Natural killer cell (primary cell): ENCODE data around the gene TRIP13. TPM values are rescaled to one million over a fixed set of nuclear protein-coding genes. Genes with fewer than 3 reads are reported as not detected.

Experiments
- ATAC-seq, 3 donors: fragments of 150-1000 bp in 2 of 3; fragments of 200-7000 bp in 1 of 3; cut with Tn5 transposase; 1 replicate in 1 of 3; 2 replicates in 2 of 3; pipeline ENCODE4 v1.10.0; 2021; ENCODE audit warnings: mild to moderate bottlenecking in 2 of 3, moderate library complexity in 2 of 3
- DNase-seq, 2 donors: peaks; one replicate each; pipeline versions ENCODE4 v3.0.0 to v3.0.0-alpha.2; 2013 to 2021; ENCODE audit warnings: mixed read lengths in 1 of 2
- H3K27ac ChIP-seq: one replicate; pipeline ENCODE4 v1.5.1; 2013; ENCODE audit warnings: mild to moderate bottlenecking, low read length
- H3K27me3 ChIP-seq: one replicate; pipeline ENCODE4 v1.6.1; 2013; ENCODE audit warnings: low read length; ENCODE audit not compliant: control insufficient read depth, insufficient read depth
- H3K36me3 ChIP-seq: one replicate; pipeline ENCODE4 v1.6.1; 2013; ENCODE audit warnings: low read length; ENCODE audit not compliant: control insufficient read depth, insufficient read depth
- H3K4me1 ChIP-seq: one replicate; pipeline ENCODE4 v1.6.1; 2013; ENCODE audit warnings: low read length; ENCODE audit not compliant: control insufficient read depth, insufficient read depth
- H3K4me3 ChIP-seq: one replicate; pipeline ENCODE4 v1.5.1; 2013; ENCODE audit warnings: low read length
- H3K9me3 ChIP-seq: one replicate; pipeline ENCODE4 v1.6.1; 2013; ENCODE audit warnings: low read length; ENCODE audit not compliant: control insufficient read depth, insufficient read depth
- H3K27ac Mint-ChIP-seq, 2 donors: one replicate each; pipeline ENCODE4 v1.8.0; 2022; ENCODE audit warnings: mild to moderate bottlenecking in 2 of 2, mixed read lengths in 2 of 2, moderate library complexity in 1 of 2
- H3K27me3 Mint-ChIP-seq, 2 donors: one replicate each; pipeline ENCODE4 v1.8.0; 2022; ENCODE audit warnings: low read depth in 2 of 2, mixed read lengths in 2 of 2
- H3K36me3 Mint-ChIP-seq: one replicate; pipeline ENCODE4 v1.8.0; 2022; ENCODE audit warnings: mixed read lengths
- H3K4me1 Mint-ChIP-seq, 2 donors: one replicate each; pipeline ENCODE4 v1.8.0; 2022; ENCODE audit warnings: mixed read lengths in 2 of 2
- H3K4me3 Mint-ChIP-seq: one replicate; pipeline ENCODE4 v1.8.0; 2022; ENCODE audit warnings: mild to moderate bottlenecking, moderate library complexity, mixed read lengths
- H3K9me3 Mint-ChIP-seq, 2 donors: one replicate each; pipeline ENCODE4 v1.8.0; 2022; ENCODE audit warnings: mixed read lengths in 2 of 2
- CTCF ChIP-seq: fragments of 200-600 bp; IDR thresholded peaks from one replicate; pipeline ENCODE4 v1.8.0; 2022; ENCODE audit warnings: antibody characterized with exemption
- WGBS: methylation state at CpG from one replicate; pipeline ENCODE4 v1.1.7; 2013; ENCODE audit warnings: missing lambda C conversion rate; ENCODE audit not compliant: insufficient coverage; 5-methylcytosine and 5-hydroxymethylcytosine counted together
- intact Hi-C: fragments of 100-400 bp; cut with micrococcal nuclease; formaldehyde crosslinking; loops from one replicate; pipeline ENCODE4 v1.14.2; 2022
- total RNA-seq, 4 donors: library from RNA; stranded (reverse); fragments of 120-200 nt in 1 of 4; gene quantifications; one replicate each; pipeline versions ENCODE4 v1.2.3 to v1.2.4, GENCODE V29; 2013 to 2022

The TRIP13 gene
- total RNA-seq, 3 donors from 2014 or later (not counting 1 experiment from before 2014, with no cell fraction given) = 0.45 to 0.57 (median 0.56) TPM

GRCh38 chr5:952597-953271 is 60.0 kb downstream of the TRIP13 start:
- no peak for ATAC-seq
- Mint-ChIP-seq H3K27me3 (peaks cover 37 to 39% of the 10 kb centered on the region in 2 donors), H3K36me3 (no peaks in the 10 kb centered on the region), H3K4me3 (no peak overlapping the region), H3K4me1 (peaks cover 5 to 22% of the 10 kb centered on the region in 2 donors), H3K27ac (no peak overlapping the region), H3K9me3 (no peaks in the 10 kb centered on the region)
- DNase-seq = no peak
- TF ChIP-seq CTCF = no peak
- Histone ChIP-seq H3K27me3 (peaks cover 13% of the 10 kb centered on the region), H3K4me3 (no peak overlapping the region), H3K36me3 (no peaks in the 10 kb centered on the region), H3K9me3 (no peaks in the 10 kb centered on the region), H3K27ac (no peak overlapping the region), H3K4me1 (peaks cover 19% of the 10 kb centered on the region)
- intact Hi-C loops = no loop called here
- WGBS = 89% methylated on average over 13 of the region's 13 CpGs

GRCh38 chr5:953535-954449 is 61.1 kb downstream of the TRIP13 start:
- no peaks in the 10 kb centered on the region for H3K9me3 ChIP-seq
- no peak overlapping the region for H3K27ac ChIP-seq
- H3K36me3 ChIP-seq = no peaks in the 10 kb centered on the region
- no peaks in the 10 kb centered on the region for H3K36me3 Mint-ChIP-seq
- TF ChIP-seq CTCF = no peak
- peaks cover 37 to 39% of the 10 kb centered on the region in 2 donors for H3K27me3 Mint-ChIP-seq
- peaks cover 5 to 25% of the 10 kb centered on the region in 2 donors for H3K4me1 Mint-ChIP-seq
- H3K27ac Mint-ChIP-seq = no peak overlapping the region
- DNase-seq (no peak), ATAC-seq (no peak)
- no peak overlapping the region for H3K4me3 Mint-ChIP-seq
- peaks cover 24% of the 10 kb centered on the region for H3K4me1 ChIP-seq
- no peaks in the 10 kb centered on the region for H3K9me3 Mint-ChIP-seq
- 85% methylated on average over 21 of the region's 24 CpGs for WGBS
- intact Hi-C loops = no loop called here
- H3K4me3 ChIP-seq = no peak overlapping the region
- peaks cover 13% of the 10 kb centered on the region for H3K27me3 ChIP-seq

GRCh38 chr5:955886-956761 is 63.4 kb downstream of the TRIP13 start:
- no peaks in the 10 kb centered on the region for H3K36me3 ChIP-seq
- Mint-ChIP-seq H3K9me3 (no peaks in the 10 kb centered on the region), H3K27me3 (peaks cover 21 to 35% of the 10 kb centered on the region in 2 donors), H3K4me1 (peaks cover 15 to 42% of the 10 kb centered on the region in 2 donors), H3K27ac (no peak overlapping the region), H3K4me3 (no peak overlapping the region), H3K36me3 (no peaks in the 10 kb centered on the region)
- peaks cover 38% of the 10 kb centered on the region for H3K4me1 ChIP-seq
- peaks cover 13% of the 10 kb centered on the region for H3K27me3 ChIP-seq
- DNase-seq (no peak), ATAC-seq (no peak)
- H3K27ac ChIP-seq = no peak overlapping the region
- intact Hi-C loops = no loop called here
- WGBS = 89% methylated on average over 32 of the region's 32 CpGs
- H3K4me3 ChIP-seq = no peak overlapping the region
- TF ChIP-seq CTCF = no peak
- H3K9me3 ChIP-seq = no peaks in the 10 kb centered on the region
